Measurements from ENCODE around the gene PPP1R1A. TPM values are rescaled to one million over a fixed set of nuclear protein-coding genes. Genes with fewer than 3 reads are reported as not detected.

PPP1R1A gene, protein sequence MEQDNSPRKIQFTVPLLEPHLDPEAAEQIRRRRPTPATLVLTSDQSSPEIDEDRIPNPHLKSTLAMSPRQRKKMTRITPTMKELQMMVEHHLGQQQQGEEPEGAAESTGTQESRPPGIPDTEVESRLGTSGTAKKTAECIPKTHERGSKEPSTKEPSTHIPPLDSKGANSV
- polyA plus RNA-seq (ENCODE audit: insufficient read length): 52.6 TPM
- long read RNA-seq, donor 1, transcript PPP1R1A-201 (7 exons, 1,826 nt): major isoform, 32 of 55 reads
- long read RNA-seq, donor 1, partial matches to known transcripts: 23 of 55 reads
- long read RNA-seq, donor 1, other reads (novel, unspliced or antisense): 0 of 55 reads
- long read RNA-seq, donor 2, transcript PPP1R1A-201 (7 exons, 1,826 nt): major isoform, 25 of 39 reads
- long read RNA-seq, donor 2, partial matches to known transcripts: 14 of 39 reads
- long read RNA-seq, donor 2, other reads (novel, unspliced or antisense): 0 of 39 reads
- long read RNA-seq, donor 3, transcript PPP1R1A-201 (7 exons, 1,826 nt): major isoform, 20 of 20 reads
- long read RNA-seq, donor 3, partial matches to known transcripts: 0 of 20 reads
- long read RNA-seq, donor 3, other reads (novel, unspliced or antisense): 0 of 20 reads
- long read RNA-seq, donor 4: 0 reads
- long read RNA-seq, donor 5, transcript PPP1R1A-201 (7 exons, 1,826 nt): major isoform, 54 of 59 reads
- long read RNA-seq, donor 5, partial matches to known transcripts: 5 of 59 reads
- long read RNA-seq, donor 5, other reads (novel, unspliced or antisense): 0 of 59 reads
- long read RNA-seq, donor 6, transcript PPP1R1A-201 (7 exons, 1,826 nt): major isoform, 30 of 36 reads
- long read RNA-seq, donor 6, partial matches to known transcripts: 6 of 36 reads
- long read RNA-seq, donor 6, other reads (novel, unspliced or antisense): 0 of 36 reads
- long read RNA-seq, donor 7, transcript PPP1R1A-201 (7 exons, 1,826 nt): major isoform, 40 of 40 reads
- long read RNA-seq, donor 7, partial matches to known transcripts: 0 of 40 reads
- long read RNA-seq, donor 7, other reads (novel, unspliced or antisense): 0 of 40 reads
- long read RNA-seq, donor 8, transcript PPP1R1A-201 (7 exons, 1,826 nt): major isoform, 8 of 8 reads
- long read RNA-seq, donor 8, partial matches to known transcripts: 0 of 8 reads
- long read RNA-seq, donor 8, other reads (novel, unspliced or antisense): 0 of 8 reads

DNA sequence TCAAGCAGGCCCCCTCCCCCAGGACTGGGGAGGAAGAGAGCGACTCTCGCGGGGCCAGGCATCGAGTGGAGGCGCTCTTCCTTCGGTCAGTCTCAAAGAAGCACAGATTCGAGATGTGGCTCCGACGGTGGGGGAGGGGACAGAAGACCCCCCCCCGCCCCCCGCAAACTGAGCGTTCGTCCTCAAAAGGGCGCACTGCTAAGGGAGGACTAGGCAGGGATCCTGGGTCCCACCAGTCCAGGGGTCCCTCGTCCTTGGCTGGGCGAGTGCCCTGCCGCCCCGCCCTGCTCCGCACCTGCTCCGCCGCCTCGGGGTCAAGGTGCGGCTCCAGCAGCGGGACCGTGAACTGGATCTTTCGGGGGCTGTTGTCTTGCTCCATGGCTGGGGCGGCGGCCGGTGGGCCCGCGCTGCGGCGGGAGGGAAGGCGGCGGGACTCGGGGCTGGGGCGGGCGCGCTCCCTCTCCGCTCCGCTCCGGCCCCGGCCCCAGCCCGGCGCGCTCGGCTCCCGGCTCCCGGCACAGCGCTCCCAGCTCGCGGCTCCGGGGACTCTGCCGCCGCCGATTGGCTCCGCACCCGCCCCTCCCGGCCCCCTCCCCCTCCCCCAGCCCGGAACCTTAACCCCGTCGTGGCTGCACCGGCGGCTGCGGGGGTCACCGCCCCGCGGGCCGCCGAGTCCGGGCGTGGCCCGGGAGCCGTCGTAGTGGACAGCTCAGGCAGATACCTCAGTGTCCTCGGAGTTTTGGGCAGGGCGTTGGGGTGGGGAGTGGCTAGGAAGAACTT, at the start of gene PPP1R1A:
Gene PPP1R1A, minus strand, starts transcription at position 550 of the 780 bp plus-strand sequence. Its CDS starts 171 bp downstream, at position 379.
- DNase-seq: no peak

DNA sequence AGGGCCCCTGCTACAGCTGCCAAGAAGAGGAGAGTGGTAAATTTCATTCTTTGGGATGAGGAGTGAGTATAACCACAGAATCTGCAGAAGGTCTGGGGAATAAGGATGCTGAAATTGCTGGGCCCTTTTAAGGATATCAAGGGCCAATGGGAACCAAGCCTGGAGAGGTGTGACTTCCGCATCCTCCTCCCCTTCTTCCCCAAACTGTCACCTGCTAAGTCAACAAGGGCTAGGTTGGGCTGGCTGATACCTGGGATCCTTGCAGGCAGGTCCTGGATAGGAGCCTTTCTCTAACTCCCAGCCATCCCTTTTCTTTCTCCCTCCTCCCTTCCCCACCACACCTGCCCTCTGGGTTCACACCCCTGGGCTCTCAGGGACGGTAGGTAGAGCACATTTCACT, 46.3 kb upstream of the PPP1R1A start, which contains the start of gene LACRT:
Gene LACRT, minus strand, starts transcription at position 101 of the 400 bp plus-strand sequence. Its CDS starts 54 bp downstream, at position 47.
- DNase-seq: no peak

DNA sequence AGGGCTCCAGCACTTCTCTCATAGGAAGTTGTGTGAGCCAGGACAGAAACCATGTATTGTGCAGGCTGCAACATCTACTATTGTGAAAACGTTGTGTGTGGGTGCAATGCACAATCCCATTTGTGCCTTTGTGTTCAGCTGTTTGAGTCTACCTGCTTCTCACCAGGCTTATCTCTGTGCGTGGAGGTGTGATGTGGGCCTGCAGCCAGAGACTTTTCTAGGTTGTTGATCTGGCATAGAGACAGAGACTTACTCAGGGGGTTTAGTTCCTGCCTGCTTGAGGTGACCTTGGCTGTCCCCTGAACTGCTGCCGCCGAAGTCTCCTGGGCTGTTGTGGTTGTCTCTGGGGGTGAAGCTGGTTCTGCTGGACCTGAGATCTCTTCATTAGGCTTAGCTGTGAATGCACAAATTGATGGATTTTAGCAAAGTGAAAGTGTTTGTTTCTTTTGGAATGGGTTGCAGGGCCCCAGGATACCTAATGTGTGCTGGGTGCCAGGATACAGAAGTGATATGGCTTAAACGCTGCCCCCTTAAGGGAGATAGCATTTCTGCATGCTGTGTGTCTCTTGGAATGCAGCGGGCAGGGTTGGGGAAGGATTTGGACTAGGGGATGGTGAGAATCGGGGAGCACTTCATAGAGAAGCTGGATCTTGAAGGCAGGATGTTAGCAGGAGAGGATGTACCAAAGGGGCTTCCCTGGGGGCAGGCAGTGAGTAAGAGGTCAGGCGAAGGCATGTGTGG, 43.7 kb upstream of the PPP1R1A start:
- no peak for DNase-seq

DNA sequence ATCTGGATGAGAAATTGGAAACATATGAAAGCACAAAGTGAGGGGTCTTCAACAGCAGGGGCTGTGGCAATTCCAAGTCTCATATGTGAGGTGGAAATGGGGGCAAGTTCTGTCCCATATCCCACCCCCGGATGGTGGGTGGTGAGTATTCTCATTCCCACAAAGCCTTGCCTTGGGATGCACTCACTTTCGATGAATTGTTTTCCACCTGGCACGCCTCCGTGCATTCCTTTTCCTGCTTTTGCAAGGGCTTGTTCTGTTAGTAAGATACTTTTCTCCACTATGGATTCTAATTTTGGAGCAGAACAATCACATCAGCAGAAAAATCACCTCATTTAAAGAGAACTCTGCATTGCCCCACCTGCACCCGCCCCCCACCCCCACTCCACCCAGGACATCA, 43.1 kb upstream of the PPP1R1A start:
- DNase-seq: no peak

DNA sequence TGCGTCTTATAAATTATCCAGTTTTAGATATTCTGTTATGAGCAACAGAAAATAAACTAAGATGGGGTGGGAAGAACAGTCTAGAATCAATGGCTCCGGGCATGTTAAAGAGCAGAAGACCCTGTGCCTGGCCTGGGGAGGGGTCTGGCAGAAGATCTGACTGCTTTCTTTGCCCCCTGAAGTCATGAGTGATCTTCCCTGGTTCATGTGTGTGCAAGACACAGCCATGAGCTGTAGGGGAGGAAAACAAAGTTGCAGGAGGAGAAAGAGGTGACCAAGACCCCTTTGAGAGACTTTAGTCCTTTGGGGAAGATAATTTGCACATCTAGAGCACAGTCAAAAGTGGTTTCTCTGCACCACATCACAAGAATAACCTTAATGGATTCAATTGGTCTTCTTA, 41.5 kb upstream of the PPP1R1A start:
- DNase-seq: no peak

DNA sequence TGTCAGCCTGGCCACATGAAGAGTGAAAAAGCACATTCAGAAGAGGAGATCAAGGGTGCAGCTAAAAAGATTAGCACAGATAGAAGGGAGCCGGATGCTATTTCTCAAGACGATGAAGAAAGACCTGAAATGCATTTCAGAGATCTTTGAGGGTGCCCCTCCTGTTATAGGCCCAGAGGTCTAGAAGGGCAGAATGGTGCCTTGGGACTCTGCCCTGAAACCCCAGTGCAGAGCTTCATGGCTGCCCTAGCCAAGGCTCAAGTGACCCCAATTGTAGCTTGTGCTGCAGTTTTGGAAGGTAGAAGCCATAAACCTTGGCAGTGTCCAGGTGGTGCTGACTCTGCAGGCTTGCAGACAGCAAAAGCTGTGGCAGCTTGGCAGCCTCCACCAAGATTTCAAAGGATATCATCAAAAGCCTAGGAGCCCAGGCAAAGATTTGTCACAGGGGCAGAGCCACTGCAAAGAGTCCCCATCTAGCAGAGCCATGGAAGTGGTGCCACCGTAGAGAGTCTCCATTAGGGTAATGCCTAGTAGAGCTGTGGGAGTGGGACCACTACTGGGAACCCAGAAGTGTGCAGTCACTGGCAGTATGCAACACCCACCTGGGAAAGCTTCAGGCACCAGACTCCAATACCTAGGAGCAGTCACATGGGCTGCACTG, 39.9 kb upstream of the PPP1R1A start:
- no peak for DNase-seq

DNA sequence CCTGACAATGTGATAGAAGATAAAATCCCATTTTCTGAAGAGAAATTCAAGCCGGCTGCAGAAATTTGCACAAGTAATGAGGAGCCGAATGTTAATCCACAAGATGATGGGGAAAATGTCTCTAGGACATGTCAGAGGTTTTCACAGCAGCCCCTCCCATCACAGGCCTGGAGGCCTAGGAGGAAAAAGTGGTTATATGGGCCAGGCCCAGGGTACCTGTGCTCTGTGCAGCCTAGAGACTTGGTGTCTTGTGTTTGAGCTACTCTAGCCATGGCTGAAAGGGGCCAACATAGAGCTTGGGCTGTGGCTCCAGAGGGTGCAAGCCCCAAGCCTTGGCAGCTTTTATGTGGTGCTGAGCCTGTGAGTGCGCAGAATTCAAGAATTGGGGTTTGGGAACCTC, 38.8 kb upstream of the PPP1R1A start:
- DNase-seq: no peak

DNA sequence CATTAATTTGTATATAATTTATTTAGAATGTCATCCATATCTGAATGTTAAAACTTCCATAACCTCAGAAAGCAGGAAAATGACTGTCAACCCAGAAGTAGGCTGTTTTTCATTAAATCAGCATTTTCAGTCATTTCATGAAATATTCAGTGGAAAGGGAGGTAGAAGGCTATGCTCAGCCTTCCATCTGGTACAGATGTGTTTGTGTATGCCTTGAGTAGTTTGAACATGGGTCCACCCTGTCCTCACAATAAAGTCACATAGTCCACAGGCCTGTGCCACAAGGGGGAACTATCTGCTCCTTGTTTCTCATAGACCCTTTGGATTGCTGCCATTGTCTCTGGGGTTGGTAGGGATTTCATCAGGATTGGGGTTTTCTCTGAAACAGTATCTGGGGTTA, 37.1 kb upstream of the PPP1R1A start:
- DNase-seq: no peak

DNA sequence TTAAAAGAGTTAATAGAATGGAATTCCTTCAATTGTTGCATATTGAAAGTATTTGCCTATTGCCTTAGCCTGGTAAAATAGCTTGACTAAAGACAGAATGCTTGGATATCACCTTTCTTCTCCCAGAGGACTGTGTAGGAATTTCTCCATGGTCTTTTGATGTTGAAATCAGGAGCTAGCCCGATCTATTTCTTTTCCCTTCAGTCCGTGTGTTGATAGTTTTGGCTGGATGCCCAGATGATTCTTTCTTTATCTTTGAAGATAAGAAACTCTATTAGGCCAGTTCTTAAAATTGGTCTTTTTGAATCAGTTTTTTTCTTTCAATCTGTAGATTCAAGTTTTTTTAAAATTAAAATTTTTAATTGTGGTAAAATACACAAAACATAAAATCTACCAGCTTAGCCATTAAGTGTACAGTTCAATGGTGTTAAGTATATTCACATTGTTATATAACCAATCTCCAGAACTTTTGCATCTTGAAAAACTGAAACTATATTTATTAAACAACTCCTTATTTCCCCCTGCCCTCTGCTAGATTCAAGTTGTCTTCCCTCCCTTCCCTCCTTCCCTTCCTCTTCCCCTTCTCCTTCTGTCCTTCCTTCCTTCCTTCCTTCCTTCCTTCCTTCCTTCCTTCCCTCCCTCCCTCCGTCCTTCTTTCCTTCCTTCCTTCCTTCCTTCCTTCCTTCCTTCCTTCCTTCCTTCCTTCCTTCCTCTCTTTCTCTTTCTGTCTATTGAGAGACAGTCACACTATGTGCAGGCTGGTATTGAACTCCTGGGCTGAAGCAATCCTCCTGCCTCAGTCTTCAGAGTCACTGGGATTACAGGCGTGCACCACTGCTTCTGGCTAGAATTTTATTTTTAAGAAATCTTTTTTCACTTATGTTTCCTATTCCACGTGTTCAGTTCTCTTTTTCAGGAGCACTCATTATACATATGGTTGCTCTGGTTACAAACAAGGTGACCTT, 36.1 kb upstream of the PPP1R1A start:
- DNase-seq: no peak

DNA sequence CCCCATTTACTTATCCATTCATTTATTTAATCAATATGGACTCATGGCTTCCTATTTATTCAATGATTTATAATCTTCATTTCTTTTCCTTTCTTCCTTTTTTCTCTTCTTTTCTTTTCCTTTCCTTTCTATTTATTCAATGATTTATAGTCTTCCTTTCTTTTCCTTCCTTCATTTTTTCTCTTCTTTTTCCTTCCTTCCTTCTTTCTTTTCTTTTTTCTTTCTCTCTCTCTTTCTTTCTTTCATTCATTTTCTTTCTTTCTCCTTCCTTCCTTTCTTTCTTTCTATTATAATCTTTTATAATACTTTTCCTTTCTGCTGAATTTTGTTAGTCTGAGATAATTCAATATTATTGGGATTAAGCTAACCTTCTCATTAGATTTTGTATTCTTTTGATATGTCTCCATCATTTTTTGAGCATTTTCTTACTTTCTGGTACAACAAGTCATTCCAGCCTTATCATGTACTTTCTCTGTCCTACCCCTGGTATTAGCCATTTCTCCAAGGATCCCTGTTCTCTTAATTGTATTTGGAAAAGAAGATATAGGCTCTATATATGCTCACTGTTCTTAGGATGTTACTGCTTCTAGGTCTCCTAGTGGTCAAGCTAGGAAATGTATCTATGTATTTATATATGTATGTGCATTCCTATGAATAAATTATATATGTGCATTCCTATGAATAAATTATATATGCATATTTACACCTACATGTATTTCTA, 34.2 kb upstream of the PPP1R1A start:
- DNase-seq: no peak

DNA sequence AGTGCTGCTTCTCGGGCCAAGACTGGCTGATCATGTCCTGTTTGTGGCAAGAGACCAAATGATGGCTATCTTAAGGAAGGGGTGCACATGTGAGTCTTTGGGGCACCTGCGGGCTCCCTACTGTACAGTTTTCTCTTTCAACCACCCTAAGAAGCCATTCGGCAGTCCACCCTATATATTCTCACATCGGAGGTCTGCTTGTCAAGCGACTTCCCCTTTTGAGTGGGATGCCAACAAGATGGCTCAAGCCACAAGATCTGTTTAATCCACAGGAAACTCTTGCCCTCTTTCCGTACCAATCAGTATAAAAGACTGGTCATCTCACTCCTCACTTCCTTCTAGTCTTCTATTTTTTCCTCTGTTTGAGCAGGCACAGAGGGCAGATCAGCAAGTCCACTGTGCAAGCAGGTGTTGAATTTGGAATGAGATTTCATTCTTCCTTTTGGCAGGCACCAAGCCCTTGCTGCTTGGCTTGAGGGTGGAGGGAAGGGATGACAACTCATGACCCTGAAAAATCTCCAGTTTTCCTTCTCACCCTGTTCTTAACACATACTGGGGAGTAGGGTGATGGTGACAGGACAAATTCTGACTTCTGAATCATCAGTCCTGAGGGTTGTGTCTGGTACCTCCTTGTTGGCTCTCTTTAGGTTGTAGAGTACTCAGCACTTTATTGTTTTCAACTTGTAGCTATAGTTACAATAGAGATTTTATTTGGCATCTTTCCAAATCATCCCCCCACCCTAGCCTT, 28.6 kb upstream of the PPP1R1A start:
- DNase-seq: no peak

DNA sequence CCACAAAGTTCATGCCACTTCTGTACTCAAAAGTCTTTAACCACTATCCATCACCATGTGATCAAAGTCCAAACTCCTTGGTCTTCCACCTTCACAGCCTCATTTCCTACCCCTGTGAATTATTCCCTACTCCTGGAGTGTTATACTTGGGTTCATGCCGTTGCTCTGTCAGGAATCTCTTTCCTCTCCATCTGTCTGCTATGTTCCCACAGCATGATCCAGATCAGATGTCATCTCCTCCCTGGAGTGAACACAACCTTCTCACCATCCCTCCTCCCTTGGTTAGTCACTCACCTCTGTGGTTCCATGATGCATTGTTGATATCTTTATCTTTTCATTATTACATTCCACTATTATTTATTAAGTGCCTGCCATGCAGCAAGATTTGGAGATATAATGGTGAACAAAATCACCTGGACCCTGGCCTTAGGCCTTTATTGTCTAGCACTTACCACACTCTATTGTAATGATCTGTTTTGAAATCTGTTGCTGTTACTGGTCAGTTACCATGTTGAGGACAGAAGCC, 23.8 kb upstream of the PPP1R1A start:
- DNase-seq: no peak

DNA sequence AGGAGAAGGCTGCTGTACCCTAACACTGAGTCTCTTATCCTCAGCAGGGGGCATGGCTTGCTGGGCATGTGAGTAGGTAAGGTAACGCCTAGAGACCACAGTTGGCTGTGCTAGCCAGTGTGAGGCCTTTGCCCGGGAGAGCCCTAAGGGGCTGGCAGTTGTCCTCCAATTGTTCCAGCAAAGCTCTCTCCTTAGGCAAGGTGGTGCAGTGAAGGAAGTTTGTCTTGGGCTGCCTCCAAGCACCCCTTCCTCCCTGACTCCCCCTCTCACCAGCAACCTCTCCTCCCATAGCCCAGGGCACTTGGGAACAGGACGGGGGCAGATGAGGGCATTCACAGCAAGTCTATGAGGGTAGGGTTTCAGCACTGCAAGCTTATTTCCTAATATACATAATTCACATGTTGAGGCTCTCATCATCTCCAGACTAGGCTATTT, 23.3 kb upstream of the PPP1R1A start:
- no peak for DNase-seq

DNA sequence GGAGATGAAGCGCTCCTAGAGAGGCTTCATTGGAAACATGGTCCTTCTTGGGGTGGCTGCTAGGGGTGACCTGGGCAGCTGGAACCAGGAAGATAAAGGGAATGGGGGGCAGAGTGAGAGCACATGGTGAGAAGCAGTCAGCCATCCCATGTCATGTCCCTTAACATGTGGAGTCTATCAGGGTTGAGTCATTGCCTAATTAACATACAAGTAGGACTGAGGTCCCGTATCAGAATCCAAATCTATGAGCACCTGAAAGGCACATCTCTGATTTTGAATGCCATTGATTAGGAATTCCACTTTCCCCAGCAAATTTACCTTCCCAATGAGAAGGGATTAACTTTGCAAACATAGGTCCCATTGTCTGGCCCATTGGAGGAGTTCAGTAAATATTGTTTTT, 20.3 kb upstream of the PPP1R1A start:
- DNase-seq: no peak

DNA sequence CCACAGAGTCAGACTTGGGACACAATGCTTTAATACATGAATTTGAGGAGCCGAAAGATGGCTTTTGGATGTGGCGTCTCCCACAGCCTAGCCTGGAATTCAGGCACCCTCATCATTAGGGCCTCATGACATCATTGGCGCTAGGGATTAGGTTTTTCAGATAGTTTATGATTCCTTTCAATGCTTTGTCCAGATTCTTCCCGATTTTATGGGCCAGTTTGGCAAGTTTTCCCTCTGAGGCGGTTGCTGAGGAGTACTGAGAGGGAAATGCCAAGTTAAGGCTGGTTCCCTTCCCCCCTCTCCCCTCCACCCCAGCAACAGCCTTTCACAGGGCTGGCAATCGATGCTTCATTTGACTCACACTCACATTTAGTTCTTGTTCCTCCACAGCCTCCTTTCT, 19.7 kb upstream of the PPP1R1A start:
- no peak for DNase-seq

DNA sequence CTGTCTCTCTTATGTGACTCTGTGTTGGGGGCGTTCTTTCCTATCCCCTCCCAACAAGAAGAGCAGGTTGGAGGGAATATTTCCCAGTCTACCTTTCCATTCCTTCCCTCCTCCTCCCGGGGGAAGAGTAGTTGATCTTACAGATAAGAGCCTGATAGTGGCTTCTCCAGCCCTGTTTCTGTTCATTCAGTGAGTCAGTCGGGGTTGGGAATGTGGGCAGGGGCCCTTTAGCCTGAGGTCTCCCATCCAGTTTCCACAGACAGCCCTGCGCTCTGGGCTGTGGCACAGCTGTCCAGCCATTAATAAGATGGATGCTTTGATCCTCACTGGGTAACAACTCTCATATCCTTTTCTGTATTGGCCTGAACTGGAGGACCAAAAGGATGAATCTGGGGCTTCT, 18.1 kb upstream of the PPP1R1A start:
- DNase-seq: no peak

Measured in left kidney (tissue), 8 donors.